Ovary (tissue), 3 donors: ENCODE data around the gene OR4D5.

Source experiments
- CTCF ChIP-seq, 3 donors: fragments of 450-650 bp in 2 of 3; fragments of 200-600 bp in 1 of 3; IDR thresholded peaks; one replicate each; pipeline versions ENCODE4 v1.5.1 to v1.8.0; 2016 to 2022; ENCODE audit warnings: antibody characterized with exemption in 3 of 3, mild to moderate bottlenecking in 1 of 3
- EP300 ChIP-seq: sonication (generic); formaldehyde crosslinking; IDR thresholded peaks from one replicate; pipeline ENCODE4 v1.6.1; 2017; ENCODE audit warnings: antibody characterized with exemption
- POLR2A ChIP-seq: fragments of 450-650 bp; IDR thresholded peaks from one replicate; pipeline ENCODE4 v1.6.1; 2017; ENCODE audit warnings: antibody characterized with exemption, mild to moderate bottlenecking, moderate library complexity
- donor health status: DM: no; HTN: no; CAD: no.

DNA sequence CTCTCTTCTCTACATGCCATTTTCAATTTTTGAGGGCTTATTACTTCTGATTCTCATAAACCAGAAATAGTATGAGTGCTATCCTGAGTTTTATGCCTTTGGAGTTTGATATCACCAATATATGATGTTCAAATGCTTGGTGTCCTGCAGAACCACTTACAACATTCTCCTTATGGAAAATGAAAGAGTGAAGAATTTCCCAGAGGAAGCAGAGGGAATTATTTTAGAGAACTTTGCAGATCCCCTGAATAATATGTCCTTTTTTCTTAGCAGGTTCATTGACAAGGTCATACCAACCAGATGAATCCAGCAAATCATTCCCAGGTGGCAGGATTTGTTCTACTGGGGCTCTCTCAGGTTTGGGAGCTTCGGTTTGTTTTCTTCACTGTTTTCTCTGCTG lies at the start of gene OR4D5:
- TF ChIP-seq CTCF (IDR thresholded peaks at IDR 0.05) = no peak
- TF ChIP-seq POLR2A = no peak
- TF ChIP-seq EP300 = no peak
